ENCODE measurements around the gene DROSHA. TPM values are rescaled to one million over a fixed set of nuclear protein-coding genes. Genes with fewer than 3 reads are reported as not detected.

The DROSHA gene
- total and polyA plus RNA-seq, 4 experiments from 2014 or later: 8.8 to 92.6 (median 50.7) TPM

DNA sequence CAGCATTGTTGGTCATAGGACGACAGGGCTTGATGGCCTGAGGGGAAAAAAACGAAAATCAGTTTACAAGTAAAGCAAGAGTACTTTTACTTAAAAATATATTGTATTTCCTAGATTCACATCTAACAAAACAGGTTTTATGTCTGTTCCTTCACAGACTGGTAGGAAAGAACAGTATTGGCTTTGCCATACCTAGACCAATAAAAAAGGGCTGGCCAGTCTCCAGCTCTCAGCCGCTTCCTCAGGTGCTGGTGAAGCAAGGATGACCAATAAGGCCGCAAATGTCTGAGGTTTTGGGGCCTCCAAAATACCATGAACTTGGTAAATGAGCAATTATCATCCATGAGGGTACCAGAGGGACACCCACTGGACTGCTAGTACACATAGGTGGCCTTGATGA, 36.6 kb downstream of the DROSHA start:
- Mint-ChIP-seq H3K36me3 (peaks cover 82 to 90% of the 10 kb centered on the region in 2 donors), H3K27ac (peak overlapping the region in 1 of 7 donors; percentile 50)
- no peaks in the 10 kb centered on the region for H3K9me3 ChIP-seq (ENCODE audit: control insufficient read depth in 1 of 2, low read length in 2 of 2)

DNA sequence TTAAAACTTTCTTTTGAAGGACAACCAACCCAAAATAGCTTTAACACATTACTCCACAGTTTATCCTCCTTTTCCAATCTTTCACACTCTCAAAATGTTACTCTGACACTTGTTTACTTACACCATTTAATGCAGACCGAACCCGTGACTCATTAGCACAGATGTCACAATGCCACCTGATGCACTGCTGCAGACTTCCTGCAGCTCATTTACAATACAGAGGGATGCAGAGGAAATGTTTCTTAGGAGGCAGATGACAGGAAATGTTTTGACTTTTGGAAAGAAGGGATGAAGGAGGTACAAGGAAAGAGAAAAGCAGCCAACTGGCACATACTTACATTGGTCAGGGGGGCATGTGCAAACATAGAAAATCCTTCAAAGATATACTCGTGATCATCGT, 39.0 kb downstream of the DROSHA start:
- Mint-ChIP-seq H3K36me3 (peaks cover 77 to 86% of the 10 kb centered on the region in 2 donors), H3K4me1 (peaks cover 0 to 5% (median 0%) of the 10 kb centered on the region in 4 donors), H3K27ac (peak overlapping the region in 1 of 7 donors; percentile 18), H3K27me3 (no peaks in the 10 kb centered on the region), H3K4me3 (no peak overlapping the region), H3K9me3 (no peaks in the 10 kb centered on the region)
- no peaks in the 10 kb centered on the region for H3K4me1 ChIP-seq (ENCODE audit: insufficient read depth, low read length)
- ChIA-PET CTCF (ENCODE audit: partially characterized antibody) (no interaction called here), POLR2A (ENCODE audit: partially characterized antibody) (no interaction called here)
- no peak for DNase-seq
- intact Hi-C loops (cut with micrococcal nuclease): no loop called here
- H3K4me3 ChIP-seq (ENCODE audit: low read length in 2 of 2): no peak overlapping the region
- H3K27me3 ChIP-seq (ENCODE audit: insufficient read depth, low read length): no peaks in the 10 kb centered on the region
- no peaks in the 10 kb centered on the region for H3K9me3 ChIP-seq (ENCODE audit: control insufficient read depth in 1 of 2, low read length in 2 of 2)
- H3K36me3 ChIP-seq (ENCODE audit: insufficient read depth, low read length): peaks cover 58% of the 10 kb centered on the region
- no peak overlapping the region for H3K27ac ChIP-seq (ENCODE audit: low read depth, low read length)

More for the DNA sequence above, 36.6 kb downstream of the DROSHA start:
- H3K4me1 ChIP-seq (ENCODE audit: insufficient read depth, low read length): no peaks in the 10 kb centered on the region
- no peaks in the 10 kb centered on the region for H3K27me3 ChIP-seq (ENCODE audit: insufficient read depth, low read length)
- H3K4me1 Mint-ChIP-seq: peaks cover 0 to 4% (median 1%) of the 10 kb centered on the region in 4 donors
- no peak overlapping the region for H3K4me3 Mint-ChIP-seq
- peaks cover 61% of the 10 kb centered on the region for H3K36me3 ChIP-seq (ENCODE audit: insufficient read depth, low read length)
- POLR2A ChIA-PET (ENCODE audit: partially characterized antibody): no interaction called here
- no peak for DNase-seq
- H3K27me3 Mint-ChIP-seq: no peaks in the 10 kb centered on the region
- no peaks in the 10 kb centered on the region for H3K9me3 Mint-ChIP-seq
- intact Hi-C loops (cut with micrococcal nuclease): no loop called here
- CTCF ChIA-PET (ENCODE audit: partially characterized antibody): no interaction called here
- no peak overlapping the region for H3K4me3 ChIP-seq (ENCODE audit: low read length in 2 of 2)
- no peak overlapping the region for H3K27ac ChIP-seq (ENCODE audit: low read depth, low read length)

DNA sequence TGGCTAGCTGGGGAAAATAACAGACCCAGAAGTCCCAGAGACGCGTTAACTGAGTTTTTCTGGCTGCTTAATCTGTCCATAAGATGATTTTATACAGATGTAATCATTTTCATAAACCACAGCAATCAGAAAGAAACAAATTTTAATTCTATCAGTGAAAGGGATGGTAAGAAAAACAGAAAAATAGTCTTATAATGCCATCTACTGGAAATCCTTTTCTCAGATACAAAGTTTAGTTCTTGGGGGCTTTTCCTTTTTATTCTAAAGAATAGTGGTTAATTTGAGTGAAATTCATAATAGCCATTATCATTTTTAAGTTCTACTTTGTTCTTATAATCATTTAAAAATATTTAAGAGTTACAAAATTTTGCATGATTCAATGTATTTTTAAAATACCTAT, 44.4 kb downstream of the DROSHA start:
- Mint-ChIP-seq H3K27me3 (no peaks in the 10 kb centered on the region), H3K9me3 (no peaks in the 10 kb centered on the region), H3K4me3 (no peak overlapping the region), H3K4me1 (peaks cover 0 to 5% (median 0%) of the 10 kb centered on the region in 4 donors), H3K27ac (peak overlapping the region in 1 of 7 donors; percentile 27), H3K36me3 (peaks cover 63 to 77% of the 10 kb centered on the region in 2 donors)
- Histone ChIP-seq H3K27me3 (ENCODE audit: insufficient read depth, low read length) (no peaks in the 10 kb centered on the region), H3K9me3 (ENCODE audit: control insufficient read depth in 1 of 2, low read length in 2 of 2) (no peaks in the 10 kb centered on the region), H3K36me3 (ENCODE audit: insufficient read depth, low read length) (peaks cover 21% of the 10 kb centered on the region), H3K4me3 (ENCODE audit: low read length in 2 of 2) (no peak overlapping the region), H3K4me1 (ENCODE audit: insufficient read depth, low read length) (no peaks in the 10 kb centered on the region), H3K27ac (ENCODE audit: low read depth, low read length) (no peak overlapping the region)
- CTCF ChIA-PET (ENCODE audit: partially characterized antibody): interaction anchor here (0.7 kb wide), 1 partner anchor 31 kb away, joined by 3 read pairs; no protein-coding TSS in a partner anchor
- intact Hi-C loops (cut with micrococcal nuclease): no loop called here
- POLR2A ChIA-PET (ENCODE audit: partially characterized antibody): interaction anchor here (0.7 kb wide), 1 partner anchor 945 kb away, joined by 3 read pairs; no protein-coding TSS in a partner anchor
- DNase-seq: no peak

DNA sequence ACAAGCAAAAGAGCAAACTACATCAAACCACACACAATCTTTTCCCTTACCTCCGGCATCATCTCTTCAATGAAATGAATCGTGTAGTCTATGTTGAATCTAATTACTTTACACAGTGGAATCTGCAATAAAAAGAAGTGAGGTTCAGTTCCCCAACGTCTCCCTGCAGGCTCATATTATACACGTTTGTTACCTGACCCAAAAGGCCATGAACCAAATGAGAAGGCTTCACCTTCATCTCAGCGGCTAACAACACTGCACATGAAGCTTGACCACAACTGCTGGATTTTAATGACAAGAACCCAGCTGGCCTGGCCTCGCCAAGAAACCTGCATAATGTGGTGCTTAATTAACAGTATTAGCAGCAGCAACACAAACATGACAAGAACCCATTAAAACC, 45.5 kb downstream of the DROSHA start:
- intact Hi-C loops (cut with micrococcal nuclease): no loop called here
- Mint-ChIP-seq H3K4me3 (no peak overlapping the region), H3K9me3 (no peaks in the 10 kb centered on the region), H3K36me3 (peaks cover 69 to 80% of the 10 kb centered on the region in 2 donors), H3K27ac (peak overlapping the region in 1 of 7 donors; percentile 69), H3K4me1 (peaks cover 0 to 5% (median 0%) of the 10 kb centered on the region in 4 donors), H3K27me3 (no peaks in the 10 kb centered on the region)
- Histone ChIP-seq H3K4me3 (ENCODE audit: low read length in 2 of 2) (no peak overlapping the region), H3K9me3 (ENCODE audit: control insufficient read depth in 1 of 2, low read length in 2 of 2) (no peaks in the 10 kb centered on the region), H3K27me3 (ENCODE audit: insufficient read depth, low read length) (no peaks in the 10 kb centered on the region), H3K36me3 (ENCODE audit: insufficient read depth, low read length) (peaks cover 18% of the 10 kb centered on the region), H3K27ac (ENCODE audit: low read depth, low read length) (no peak overlapping the region), H3K4me1 (ENCODE audit: insufficient read depth, low read length) (no peaks in the 10 kb centered on the region)
- DNase-seq: no peak
- CTCF ChIA-PET (ENCODE audit: partially characterized antibody): no interaction called here
- POLR2A ChIA-PET (ENCODE audit: partially characterized antibody): no interaction called here

DNA sequence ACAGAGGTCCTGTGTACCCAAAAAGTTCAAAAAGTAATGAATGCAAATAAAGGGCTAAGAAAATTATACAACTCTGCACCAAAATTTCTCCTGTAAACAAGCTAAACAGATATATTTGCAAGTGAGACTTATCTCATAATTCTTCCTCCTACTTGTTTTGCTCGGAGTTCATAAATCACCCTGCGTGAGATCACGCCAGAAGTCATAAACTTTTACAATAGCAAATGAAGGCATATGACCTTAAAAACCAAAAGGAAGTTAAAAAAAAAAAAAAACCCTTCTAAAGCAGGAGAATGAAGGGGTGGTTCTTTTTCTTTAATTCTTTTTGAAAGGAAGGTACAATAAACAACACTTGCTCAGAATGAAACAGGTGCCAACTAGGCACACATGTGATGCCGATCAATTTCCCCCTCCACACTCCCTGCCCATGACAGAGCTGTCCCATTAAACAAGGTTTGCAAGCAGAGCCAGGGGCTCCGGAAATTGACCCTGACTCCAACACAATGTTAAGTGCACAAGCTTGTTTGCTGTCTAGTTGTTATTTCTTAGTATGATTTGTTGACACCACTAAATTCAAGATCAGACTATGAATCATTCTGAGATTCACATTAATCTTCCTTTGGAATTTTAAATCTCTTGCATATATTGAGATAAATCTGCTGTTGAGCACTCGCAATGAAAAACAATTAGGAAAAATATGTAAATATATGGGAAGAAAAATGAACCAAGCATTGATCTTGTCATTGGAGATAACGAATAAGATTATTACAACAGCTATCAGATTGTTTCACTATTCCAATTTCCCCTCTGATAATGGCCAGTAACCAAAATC, 46.3 kb downstream of the DROSHA start:
- Mint-ChIP-seq H3K4me3 (no peak overlapping the region), H3K9me3 (no peaks in the 10 kb centered on the region), H3K27ac (no peak overlapping the region), H3K4me1 (peaks cover 0 to 5% (median 0%) of the 10 kb centered on the region in 4 donors), H3K36me3 (peaks cover 68 to 81% of the 10 kb centered on the region in 2 donors), H3K27me3 (no peaks in the 10 kb centered on the region)
- H3K4me1 ChIP-seq (ENCODE audit: insufficient read depth, low read length): no peaks in the 10 kb centered on the region
- ChIA-PET CTCF (ENCODE audit: partially characterized antibody) (no interaction called here), POLR2A (ENCODE audit: partially characterized antibody) (no interaction called here)
- H3K36me3 ChIP-seq (ENCODE audit: insufficient read depth, low read length): peaks cover 18% of the 10 kb centered on the region
- no peak overlapping the region for H3K4me3 ChIP-seq (ENCODE audit: low read length in 2 of 2)
- no peaks in the 10 kb centered on the region for H3K27me3 ChIP-seq (ENCODE audit: insufficient read depth, low read length)
- H3K9me3 ChIP-seq (ENCODE audit: control insufficient read depth in 1 of 2, low read length in 2 of 2): no peaks in the 10 kb centered on the region
- H3K27ac ChIP-seq (ENCODE audit: low read depth, low read length): no peak overlapping the region
- no peak for DNase-seq
- intact Hi-C loops (cut with micrococcal nuclease): no loop called here

DNA sequence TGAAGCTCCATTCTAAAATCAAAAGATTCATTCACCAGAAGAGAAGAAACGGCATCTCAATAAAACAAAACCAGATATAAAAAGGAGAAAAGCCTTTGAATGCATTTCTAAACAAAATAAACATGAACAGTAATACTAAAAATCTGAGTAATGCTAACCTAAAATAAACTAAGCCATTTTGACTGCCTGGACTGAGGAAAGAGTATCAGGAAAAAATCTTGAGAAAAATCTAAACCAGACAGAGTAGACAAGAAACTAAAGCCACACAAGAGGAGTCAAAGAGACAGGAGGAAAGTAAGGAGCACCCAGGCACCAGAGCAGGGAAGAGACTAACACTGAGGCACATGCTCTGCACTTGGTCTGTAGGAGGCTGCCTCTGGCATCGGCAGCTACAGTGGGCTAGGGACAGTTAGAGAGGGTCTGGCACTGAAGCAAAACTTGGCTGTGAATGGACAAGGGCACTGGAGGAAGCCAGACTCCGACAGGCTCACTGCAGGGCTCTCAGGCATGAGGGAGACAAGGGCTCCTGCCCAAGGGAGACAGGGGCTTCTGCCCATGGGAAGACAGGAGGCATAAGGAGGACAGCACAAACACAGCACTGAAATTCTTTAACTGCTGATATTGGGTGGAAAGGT, 50.2 kb downstream of the DROSHA start:
- Histone ChIP-seq H3K4me3 (ENCODE audit: low read length in 2 of 2) (no peak overlapping the region), H3K27me3 (ENCODE audit: insufficient read depth, low read length) (no peaks in the 10 kb centered on the region), H3K4me1 (ENCODE audit: insufficient read depth, low read length) (no peaks in the 10 kb centered on the region), H3K36me3 (ENCODE audit: insufficient read depth, low read length) (peaks cover 13% of the 10 kb centered on the region), H3K27ac (ENCODE audit: low read depth, low read length) (no peak overlapping the region), H3K9me3 (ENCODE audit: control insufficient read depth in 1 of 2, low read length in 2 of 2) (no peaks in the 10 kb centered on the region)
- H3K36me3 Mint-ChIP-seq: peaks cover 65 to 70% of the 10 kb centered on the region in 2 donors
- H3K4me3 Mint-ChIP-seq: no peak overlapping the region
- no peak for DNase-seq
- no peaks in the 10 kb centered on the region for H3K27me3 Mint-ChIP-seq
- H3K27ac Mint-ChIP-seq: no peak overlapping the region
- CTCF ChIA-PET (ENCODE audit: partially characterized antibody): no interaction called here
- H3K4me1 Mint-ChIP-seq: no peaks in the 10 kb centered on the region
- POLR2A ChIA-PET (ENCODE audit: partially characterized antibody): no interaction called here
- intact Hi-C loops (cut with micrococcal nuclease): no loop called here
- no peaks in the 10 kb centered on the region for H3K9me3 Mint-ChIP-seq

DNA sequence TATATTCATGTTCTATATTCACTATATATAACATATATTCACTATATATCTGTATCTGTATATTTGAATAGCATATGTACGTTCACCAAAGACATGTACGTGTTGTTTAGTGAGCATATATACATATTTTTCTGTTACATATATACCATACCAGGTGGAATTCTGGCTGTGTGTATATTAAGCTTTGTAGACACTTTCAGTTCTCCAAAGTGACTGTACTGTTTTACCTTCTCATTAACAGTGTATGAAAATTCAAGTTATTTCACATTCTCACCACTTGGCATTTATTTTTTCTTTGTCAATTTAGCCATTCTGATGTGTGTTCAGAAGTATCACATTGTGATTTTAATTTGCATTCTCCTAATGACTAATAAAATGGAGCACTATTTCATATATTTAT, 52.2 kb downstream of the DROSHA start:
- intact Hi-C loops (cut with micrococcal nuclease): no loop called here
- H3K27ac ChIP-seq (ENCODE audit: low read depth, low read length): no peak overlapping the region
- Mint-ChIP-seq H3K27ac (no peak overlapping the region), H3K9me3 (no peaks in the 10 kb centered on the region), H3K4me3 (no peak overlapping the region), H3K36me3 (peaks cover 62 to 63% of the 10 kb centered on the region in 2 donors), H3K4me1 (no peaks in the 10 kb centered on the region), H3K27me3 (no peaks in the 10 kb centered on the region)
- H3K4me1 ChIP-seq (ENCODE audit: insufficient read depth, low read length): no peaks in the 10 kb centered on the region
- H3K27me3 ChIP-seq (ENCODE audit: insufficient read depth, low read length): no peaks in the 10 kb centered on the region
- CTCF ChIA-PET (ENCODE audit: partially characterized antibody): no interaction called here
- POLR2A ChIA-PET (ENCODE audit: partially characterized antibody): no interaction called here
- no peak for DNase-seq
- no peak overlapping the region for H3K4me3 ChIP-seq (ENCODE audit: low read length in 2 of 2)
- peaks cover 9% of the 10 kb centered on the region for H3K36me3 ChIP-seq (ENCODE audit: insufficient read depth, low read length)
- no peaks in the 10 kb centered on the region for H3K9me3 ChIP-seq (ENCODE audit: control insufficient read depth in 1 of 2, low read length in 2 of 2)
